PC-9 (cell line): Measurements from ENCODE around the gene USH1C. TPM values are rescaled to one million over a fixed set of nuclear protein-coding genes. Genes with fewer than 3 reads are reported as not detected.

Experiments used
- BruUV-seq: library from RNA; stranded (reverse); fragments of 400-500 nt; replicated peaks from 2 replicates; lab custom pipeline; 2021; lab: Mats Ljungman, UMichigan
- CTCF ChIA-PET: fragments of 300-600 bp; sonication (Branson Sonifier 250); formaldehyde crosslinking; loops from one replicate; lab custom pipeline; 2022; ENCODE audit warnings: antibody characterized with exemption; lab: Charles Lee
- POLR2A ChIA-PET: fragments of 300-600 bp; sonication (Branson Sonifier 250); formaldehyde crosslinking; loops from one replicate; lab custom pipeline; 2022; ENCODE audit warnings: antibody characterized with exemption; ENCODE audit not compliant: unreplicated experiment; lab: Charles Lee
- DNase-seq, 2 experiments: peaks; one replicate each; pipeline versions ENCODE4 v3.0.0 to v3.0.0-alpha.2; 2015 to 2022; ENCODE audit warnings: mixed read lengths in 1 of 2
- H2AFZ ChIP-seq: fragments of 200-600 bp; sonication (generic); 2 replicates; pipeline ENCODE4 v1.8.1; 2017; ENCODE audit warnings: antibody characterized with exemption
- H3F3A ChIP-seq: fragments of 200-600 bp; sonication (generic); 2 replicates; pipeline ENCODE4 v1.8.1; 2017; ENCODE audit warnings: antibody characterized with exemption, mild to moderate bottlenecking, low read depth; ENCODE audit not compliant: insufficient read depth
- H3K27ac ChIP-seq: fragments of 200-600 bp; sonication (generic); 2 replicates; pipeline ENCODE4 v1.6.1; 2016; ENCODE audit warnings: mixed run types
- H3K27me3 ChIP-seq: fragments of 200-600 bp; sonication (generic); 2 replicates; pipeline ENCODE4 v1.6.1; 2016; ENCODE audit warnings: low read depth, mixed run types; ENCODE audit not compliant: insufficient read depth
- H3K36me3 ChIP-seq: fragments of 200-600 bp; sonication (generic); 2 replicates; pipeline ENCODE4 v1.6.1; 2016; ENCODE audit warnings: low read depth, mixed run types
- H3K4me1 ChIP-seq: fragments of 200-600 bp; sonication (generic); replicated peaks from 2 replicates; pipeline ENCODE4 v1.6.1; 2016; ENCODE audit warnings: mixed run types; ENCODE audit not compliant: insufficient read depth
- H3K4me2 ChIP-seq: fragments of 200-600 bp; sonication (generic); 2 replicates; pipeline ENCODE4 v1.6.1; 2017; ENCODE audit warnings: mixed run types
- H3K4me3 ChIP-seq: fragments of 200-600 bp; sonication (generic); 2 replicates; pipeline ENCODE4 v1.6.1; 2016; ENCODE audit warnings: mixed run types
- H3K79me2 ChIP-seq: fragments of 200-600 bp; sonication (generic); 2 replicates; pipeline ENCODE4 v1.6.1; 2017; ENCODE audit warnings: low read depth, mixed run types
- H3K9me2 ChIP-seq: fragments of 200-600 bp; sonication (generic); 2 replicates; pipeline ENCODE4 v1.8.1; 2017; ENCODE audit warnings: mild to moderate bottlenecking; ENCODE audit not compliant: insufficient read depth
- H3K9me3 ChIP-seq: fragments of 200-600 bp; sonication (generic); 2 replicates; pipeline ENCODE4 v1.8.1; 2016; ENCODE audit warnings: low read depth; ENCODE audit not compliant: insufficient read depth
- H4K20me1 ChIP-seq: fragments of 200-600 bp; sonication (generic); 2 replicates; pipeline ENCODE4 v1.8.1; 2017; ENCODE audit not compliant: insufficient read depth
- CTCF ChIP-seq: fragments of 200-600 bp; sonication (generic); conservative IDR thresholded peaks from 2 replicates; pipeline ENCODE4 v1.6.1; 2017; ENCODE audit warnings: mixed run types, antibody characterized with exemption, mild to moderate bottlenecking, moderate library complexity
- EZH2 ChIP-seq: fragments of 200-600 bp; sonication (generic); IDR thresholded peaks from 2 replicates; pipeline ENCODE4 v1.8.0; 2017; ENCODE audit warnings: antibody characterized with exemption, low read depth
- intact Hi-C: fragments of 100-400 bp; cut with micrococcal nuclease; formaldehyde crosslinking; loops from one replicate; pipeline ENCODE4 v1.10.0; 2022; ENCODE audit not compliant: unreplicated experiment
- total RNA-seq: library from RNA; stranded (reverse); gene quantifications from 2 replicates; pipeline ENCODE4 v1.2.3, GENCODE V29; 2021

Gene USH1C
- total RNA-seq, 1 experiment from 2014 or later: not detected

GRCh38 chr11:17559341-17560087 lies 15.3 kb upstream of the USH1C start:
- intact Hi-C loops: no loop called here
- POLR2A ChIA-PET: no interaction called here
- CTCF ChIA-PET: no interaction called here

GRCh38 chr11:17558916-17559315 lies 14.7 kb upstream of the USH1C start:
- H3K27ac ChIP-seq: no peak overlapping the region
- no peaks in the 10 kb centered on the region for H3K9me2 ChIP-seq
- no peak for DNase-seq
- POLR2A ChIA-PET: no interaction called here
- H3K4me3 ChIP-seq: no peak overlapping the region
- no peaks in the 10 kb centered on the region for H3K36me3 ChIP-seq
- H3K9me3 ChIP-seq: no peaks in the 10 kb centered on the region
- no TSS peak for BruUV-seq
- no peaks in the 10 kb centered on the region for H4K20me1 ChIP-seq
- CTCF ChIA-PET: no interaction called here
- intact Hi-C loops: no loop called here
- H3K4me1 ChIP-seq: no peaks in the 10 kb centered on the region
- no peak overlapping the region for H3K4me2 ChIP-seq
- H3K79me2 ChIP-seq: no peaks in the 10 kb centered on the region
- H2AFZ ChIP-seq: no peak overlapping the region
- no peak for TF ChIP-seq CTCF
- H3K27me3 ChIP-seq: peaks cover 58% of the 10 kb centered on the region
- no peaks in the 10 kb centered on the region for H3F3A ChIP-seq

More at GRCh38 chr11:17559341-17560087, 15.3 kb upstream of the USH1C start:
- H3K79me2 ChIP-seq: no peaks in the 10 kb centered on the region
- no peaks in the 10 kb centered on the region for H3K36me3 ChIP-seq
- no peak overlapping the region for H3K4me3 ChIP-seq
- peak in 1 of 2 experiments; percentile 15 for DNase-seq
- no peak overlapping the region for H2AFZ ChIP-seq
- H3K4me2 ChIP-seq: no peak overlapping the region
- H3K27ac ChIP-seq: no peak overlapping the region
- peaks cover 53% of the 10 kb centered on the region for H3K27me3 ChIP-seq
- H3K9me3 ChIP-seq: no peaks in the 10 kb centered on the region
- H3K9me2 ChIP-seq: no peaks in the 10 kb centered on the region
- H3K4me1 ChIP-seq: no peaks in the 10 kb centered on the region
- H4K20me1 ChIP-seq: no peaks in the 10 kb centered on the region
- no TSS peak for BruUV-seq
- no peak for TF ChIP-seq EZH2
- no peak for TF ChIP-seq CTCF
- no peaks in the 10 kb centered on the region for H3F3A ChIP-seq

GRCh38 chr11:17558025-17558780 lies 14.0 kb upstream of the USH1C start:
- POLR2A ChIA-PET: no interaction called here
- Histone ChIP-seq H3K4me1 (no peaks in the 10 kb centered on the region), H3K79me2 (no peaks in the 10 kb centered on the region), H2AFZ (no peak overlapping the region), H3K27ac (no peak overlapping the region), H3K4me2 (no peak overlapping the region), H3K36me3 (no peaks in the 10 kb centered on the region), H3K9me3 (no peaks in the 10 kb centered on the region), H4K20me1 (no peaks in the 10 kb centered on the region), H3K4me3 (no peak overlapping the region), H3K9me2 (no peaks in the 10 kb centered on the region), H3F3A (no peaks in the 10 kb centered on the region), H3K27me3 (peaks cover 58% of the 10 kb centered on the region)
- no TSS peak for BruUV-seq
- CTCF ChIA-PET: no interaction called here
- TF ChIP-seq EZH2 (no peak), CTCF (no peak)
- DNase-seq: no peak
- intact Hi-C loops: no loop called here
